Stimulated activated CD8-positive, alpha-beta memory T cell treated with anti-CD3 and anti-CD28 coated beads, Interleukin-12 subunit alpha, Interleukin-12 subunit beta, amount 100 ng/mL, for 4 hours (primary cell): ENCODE measurements around the gene C5AR2.
A peak's percentile ranks its signal among the peaks of the same experiment; 100 is the strongest.
"Not testable (repeated sequence)": the region's sequence is repeated elsewhere in the genome, so short reads cannot be mapped to it uniquely, and the experiment has no call there.

Experiments used
- DNase-seq: peaks from one replicate; pipeline ENCODE4 v3.0.0-alpha.2; 2020; ENCODE audit warnings: low read depth

C5AR2 gene

DNA sequence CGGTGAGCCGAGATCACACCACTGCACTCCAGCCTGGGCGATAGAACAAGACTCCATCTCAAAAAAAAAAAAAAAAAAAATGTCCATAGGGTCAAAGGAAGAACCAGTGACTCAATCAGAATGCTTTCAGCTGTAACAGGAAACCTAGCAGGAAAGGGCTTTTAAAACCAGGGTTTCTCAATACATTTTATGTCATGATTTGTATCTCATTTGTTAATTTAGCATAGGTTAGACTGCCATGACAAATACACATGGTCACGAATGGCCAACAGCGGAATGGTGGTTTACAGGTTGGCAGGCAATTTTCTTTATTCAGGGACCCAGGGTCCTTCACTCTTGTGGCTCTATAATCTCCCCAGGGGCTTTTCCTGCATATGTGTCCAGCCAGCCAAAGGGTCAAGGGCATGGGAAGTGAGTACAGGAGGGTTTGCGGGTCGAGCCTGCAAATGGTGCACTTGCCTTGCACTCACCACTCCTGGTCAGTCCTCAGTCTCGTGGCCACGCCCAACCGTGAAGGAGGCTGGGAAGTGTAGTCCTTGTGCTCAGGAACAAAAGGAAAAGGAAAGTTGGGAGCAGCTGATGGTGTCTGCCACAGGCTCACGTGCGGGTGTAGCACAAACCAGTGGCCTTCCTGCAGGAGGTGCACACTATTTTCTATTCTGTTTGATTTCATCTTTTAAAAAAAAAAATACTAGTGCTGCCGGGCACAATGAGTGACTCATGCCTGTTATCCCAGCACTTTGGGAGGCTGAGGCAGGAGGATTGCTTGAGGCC is 32.0 kb downstream of the C5AR2 start:
- no peak for DNase-seq

- DNase-seq, result not testable (repeated sequence)
Observed at GRCh38 chr19:47365455-47365854, 33.5 kb downstream of the C5AR2 start.

- DNase-seq, result no peak
Observed at GRCh38 chr19:47370045-47370611, 38.2 kb downstream of the C5AR2 start.

DNA sequence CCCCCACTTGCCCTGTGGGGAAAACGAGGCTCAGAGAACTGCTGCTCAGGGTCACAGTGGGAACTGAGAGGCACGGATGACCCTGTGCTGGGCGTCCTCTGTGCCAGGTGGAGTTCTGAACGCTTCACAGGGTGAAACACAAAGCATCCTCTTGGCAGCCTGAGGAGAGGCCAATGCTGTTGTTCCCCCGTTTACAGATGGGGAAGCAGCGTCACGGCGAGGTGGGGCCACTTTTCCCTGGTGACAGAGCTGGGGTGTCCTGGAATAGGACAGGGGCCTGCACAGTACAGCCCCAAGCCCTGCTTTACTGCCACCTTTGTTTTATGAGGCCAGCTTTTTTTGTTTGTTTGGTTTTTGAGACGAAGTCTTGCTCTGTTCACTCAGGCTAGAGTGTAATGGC is 39.3 kb downstream of the C5AR2 start:
- no peak for DNase-seq

GRCh38 chr19:47372603-47373002 is 40.6 kb downstream of the C5AR2 start:
- no peak for DNase-seq

- no peak for DNase-seq
Observed at GRCh38 chr19:47373246-47374240, 41.6 kb downstream of the C5AR2 start.

GRCh38 chr19:47374876-47375693 is 43.1 kb downstream of the C5AR2 start:
- no peak for DNase-seq

DNA sequence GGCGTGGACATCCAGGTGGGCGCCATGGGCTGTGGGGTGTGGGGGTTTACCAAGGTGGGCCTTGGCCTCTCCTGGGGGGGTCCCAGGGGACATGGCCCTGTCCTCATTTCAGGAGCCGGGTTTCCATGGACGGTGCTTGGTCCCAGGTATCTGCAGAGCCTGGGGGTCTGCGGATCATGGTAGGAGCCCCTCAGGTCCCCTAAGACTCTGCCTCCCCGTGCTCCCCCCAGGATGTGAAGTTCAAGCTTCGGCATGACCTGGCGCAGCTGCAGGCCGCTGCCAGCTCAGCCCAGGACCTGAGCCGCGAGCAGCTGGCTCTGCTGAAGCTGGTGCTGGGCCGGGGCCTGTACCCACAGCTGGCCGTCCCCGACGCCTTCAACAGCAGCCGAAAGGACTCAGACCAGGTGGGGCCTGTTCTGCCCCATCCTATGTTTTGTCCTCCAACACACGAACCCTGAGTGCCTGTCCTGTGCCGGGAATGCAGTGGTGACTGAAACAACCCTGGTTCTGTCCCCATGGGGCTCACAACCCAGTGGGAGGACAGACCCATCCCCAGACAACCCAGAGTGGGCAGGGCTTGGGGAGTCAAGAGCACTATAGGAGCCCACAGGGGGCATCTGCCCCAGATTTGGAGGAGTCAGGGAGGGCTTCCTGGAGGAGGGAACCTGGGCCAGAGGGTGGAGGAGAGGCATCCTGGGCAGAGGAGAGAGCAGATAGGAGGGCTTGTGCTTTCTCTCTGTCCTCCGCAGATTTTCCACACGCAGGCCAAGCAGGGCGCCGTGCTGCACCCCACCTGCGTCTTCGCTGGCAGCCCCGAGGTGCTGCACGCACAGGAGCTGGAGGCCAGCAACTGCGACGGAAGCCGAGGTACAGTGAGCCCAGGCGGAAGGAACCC is 44.0 kb downstream of the C5AR2 start:
- no peak for DNase-seq

- DNase-seq, result no peak
Observed at GRCh38 chr19:47376589-47377144, 44.7 kb downstream of the C5AR2 start.

GRCh38 chr19:47377208-47377701 is 45.3 kb downstream of the C5AR2 start:
- DNase-seq, result no peak

DNA sequence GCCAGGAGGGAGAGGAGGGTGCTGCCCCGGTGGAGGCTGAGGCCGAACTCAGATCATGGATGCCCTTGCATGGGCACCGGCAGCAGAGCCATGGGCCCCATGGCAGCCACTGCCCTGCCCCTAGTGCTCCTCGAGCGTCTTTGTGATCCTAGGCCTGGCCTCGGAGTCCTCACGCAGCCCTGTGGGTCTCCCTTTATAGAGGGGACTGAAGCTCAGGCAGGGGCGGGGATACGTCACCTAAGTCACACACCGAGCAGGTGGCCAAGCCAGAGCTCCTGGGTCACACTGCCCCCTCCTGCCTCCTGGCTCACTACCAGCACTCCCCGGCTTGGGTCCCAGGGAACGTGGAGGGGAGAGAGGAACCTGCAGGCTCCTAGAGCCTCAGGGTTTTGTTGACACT is 45.8 kb downstream of the C5AR2 start:
- no peak for DNase-seq

GRCh38 chr19:47378246-47378645 is 46.3 kb downstream of the C5AR2 start:
- no peak for DNase-seq

GRCh38 chr19:47379381-47379938 is 47.5 kb downstream of the C5AR2 start:
- DNase-seq, result no peak

- no peak for DNase-seq
Observed at GRCh38 chr19:47380559-47380958, 48.6 kb downstream of the C5AR2 start.

GRCh38 chr19:47381121-47381520 is 49.1 kb downstream of the C5AR2 start:
- DNase-seq, result no peak

DNA sequence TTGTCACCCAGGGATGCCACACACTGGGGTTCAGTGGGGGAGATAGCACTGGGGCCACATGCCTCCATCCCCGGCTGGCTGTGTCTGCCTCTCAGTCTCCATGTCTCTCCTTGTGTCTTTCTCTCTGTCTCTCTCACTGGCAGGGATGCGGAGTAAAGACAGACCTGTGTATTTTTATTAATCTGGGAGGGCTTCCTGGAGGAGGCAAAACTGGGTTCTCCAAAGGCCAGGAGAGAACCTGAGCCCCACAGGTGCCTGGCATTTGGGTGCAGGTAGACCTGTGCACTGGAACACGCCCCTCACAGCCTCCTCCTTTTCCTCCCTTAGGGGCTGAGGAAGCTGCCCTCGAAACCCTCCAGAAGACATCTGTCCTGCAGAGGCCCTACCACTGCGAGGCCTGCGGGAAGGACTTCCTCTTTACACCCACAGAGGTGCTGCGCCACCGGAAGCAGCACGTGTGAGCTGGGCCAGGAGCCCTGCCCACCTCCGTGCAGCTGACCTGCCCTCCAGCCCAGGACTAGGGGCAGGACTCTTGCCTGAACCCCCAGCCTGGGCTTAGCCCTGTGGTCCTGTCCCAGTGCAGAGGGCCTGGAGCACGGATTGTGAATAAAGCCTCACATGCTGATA is 49.8 kb downstream of the C5AR2 start:
- peak; percentile 19 for DNase-seq

- DNase-seq, result not testable (repeated sequence)
Observed at GRCh38 chr19:47383890-47384289, 51.9 kb downstream of the C5AR2 start.

DNA sequence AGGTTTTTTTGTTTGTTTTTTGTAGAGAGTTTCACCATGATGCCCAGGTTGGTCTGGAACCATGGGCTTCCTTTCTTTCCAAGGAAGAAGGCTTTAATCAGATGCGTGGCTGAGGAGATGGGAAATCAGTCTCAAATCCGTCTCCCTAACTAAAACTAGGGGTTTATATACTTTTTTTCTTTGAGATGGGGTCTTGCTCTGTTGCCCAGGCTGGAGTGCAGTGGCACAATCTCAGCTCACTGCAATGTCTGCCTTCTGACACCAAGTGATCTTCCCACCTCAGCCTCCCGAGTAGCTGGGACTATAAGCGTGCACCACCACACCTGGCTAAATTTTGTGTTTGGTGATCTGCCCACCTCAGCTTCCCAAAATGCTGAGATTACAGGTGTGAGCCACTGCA is 52.6 kb downstream of the C5AR2 start:
- DNase-seq, result not testable (repeated sequence)

- DNase-seq, result not testable (repeated sequence)
Observed at GRCh38 chr19:47386582-47386981, 54.6 kb downstream of the C5AR2 start.
